B cell (primary cell): Measurements from ENCODE around the gene TTLL11. TPM values are rescaled to one million over a fixed set of nuclear protein-coding genes. Genes with fewer than 3 reads are reported as not detected.

Experiments used
- ATAC-seq: fragments of 200-7000 bp; cut with Tn5 transposase; one replicate; pipeline ENCODE4 v1.10.0; 2021; ENCODE audit warnings: low read depth, mild to moderate bottlenecking, moderate number of reproducible peaks, moderate library complexity
- CTCF ChIA-PET: fragments of 350-600 bp; sonication (Branson Sonifier 250); formaldehyde crosslinking; loops from one replicate; lab custom pipeline; 2021; ENCODE audit warnings: antibody characterized with exemption, inconsistent platforms; lab: Charles Lee
- POLR2A ChIA-PET: fragments of 350-600 bp; sonication (Branson Sonifier 250); formaldehyde crosslinking; loops from one replicate; lab custom pipeline; 2021; ENCODE audit warnings: antibody characterized with exemption; lab: Charles Lee
- DNase-seq: peaks from one replicate; pipeline ENCODE4 v3.0.0; 2013
- H2AFZ ChIP-seq: 2 replicates; pipeline ENCODE4 v1.6.1; 2012; ENCODE audit warnings: mild to moderate bottlenecking, low read depth, low read length; ENCODE audit not compliant: insufficient read depth, poor library complexity, severe bottlenecking
- H3K27ac ChIP-seq, 2 donors: 1 replicate in 1 of 2; 2 replicates in 1 of 2; pipeline ENCODE4 v1.5.1; 2012 to 2013; ENCODE audit warnings: low read length in 2 of 2, mild to moderate bottlenecking in 2 of 2, moderate library complexity in 1 of 2
- H3K27me3 ChIP-seq, 4 experiments: fragments of 200-600 bp in 1 of 4; sonication (generic) in 1 of 4; replicated peaks in 1 of 4; 1 replicate in 2 of 4; 2 replicates in 2 of 4; pipeline versions ENCODE4 v1.6.1 to v1.7.0; 2013 to 2016; ENCODE audit warnings: low read length in 3 of 4, mild to moderate bottlenecking in 2 of 4, mixed read lengths in 1 of 4, moderate library complexity in 1 of 4; ENCODE audit not compliant: insufficient read depth in 4 of 4, control insufficient read depth in 3 of 4; ENCODE audit errors: control extremely low read depth in 1 of 4
- H3K36me3 ChIP-seq, 2 experiments: replicated peaks in 1 of 2; 1 replicate in 1 of 2; 2 replicates in 1 of 2; pipeline versions ENCODE4 v1.6.1 to v1.7.1; 2013; ENCODE audit warnings: low read length in 1 of 2; ENCODE audit not compliant: insufficient read depth in 2 of 2, control insufficient read depth in 1 of 2; ENCODE audit errors: control extremely low read depth in 1 of 2, extremely low read depth in 1 of 2
- H3K4me1 ChIP-seq, 2 donors: fragments of 200-600 bp in 1 of 2; sonication (generic) in 1 of 2; 1 replicate in 1 of 2; 2 replicates in 1 of 2; pipeline versions ENCODE4 v1.5.1 to v1.6.1; 2013 to 2017; ENCODE audit warnings: low read length in 2 of 2; ENCODE audit not compliant: control insufficient read depth in 2 of 2, insufficient read depth in 2 of 2
- H3K4me2 ChIP-seq: replicated peaks from 2 replicates; pipeline ENCODE3; 2012; ENCODE audit warnings: mild to moderate bottlenecking, low read depth, low read length; ENCODE audit not compliant: poor library complexity, severe bottlenecking
- H3K4me3 ChIP-seq, 5 experiments: fragments of 200-600 bp in 1 of 5; sonication (generic) in 1 of 5; 1 replicate in 3 of 5; 2 replicates in 2 of 5; pipeline versions ENCODE4 v1.5.1 to v1.7.0; 2011 to 2016; ENCODE audit warnings: low read length in 4 of 5, mild to moderate bottlenecking in 4 of 5, low read depth in 2 of 5, control low read depth in 1 of 5, moderate library complexity in 1 of 5; ENCODE audit not compliant: insufficient read depth in 1 of 5; ENCODE audit errors: control extremely low read depth in 1 of 5, extremely low read depth in 1 of 5
- H3K79me2 ChIP-seq: fragments of 200-600 bp; sonication (generic); one replicate; pipeline ENCODE4 v1.6.0; 2016; ENCODE audit warnings: low read length; ENCODE audit not compliant: control insufficient read depth, insufficient read depth
- H3K9ac ChIP-seq: fragments of 200-600 bp; sonication (generic); 2 replicates; pipeline ENCODE4 v1.6.1; 2017; ENCODE audit warnings: mild to moderate bottlenecking, low read length, moderate library complexity
- H3K9me3 ChIP-seq, 3 donors: one replicate each; pipeline versions ENCODE4 v1.6.1 to v1.7.1; 2013; ENCODE audit warnings: low read length in 2 of 3; ENCODE audit not compliant: control insufficient read depth in 2 of 3, insufficient read depth in 1 of 3; ENCODE audit errors: control extremely low read depth in 1 of 3
- H4K20me1 ChIP-seq: 2 replicates; pipeline ENCODE4 v1.6.0; 2012; ENCODE audit warnings: mild to moderate bottlenecking, low read length; ENCODE audit not compliant: insufficient read depth, control insufficient read depth, poor library complexity, severe bottlenecking
- H3K27ac Mint-ChIP-seq: one replicate; pipeline ENCODE4 v1.8.0; 2021; ENCODE audit warnings: mixed read lengths
- H3K27me3 Mint-ChIP-seq: one replicate; pipeline ENCODE4 v1.8.0; 2021; ENCODE audit warnings: mixed read lengths
- H3K4me1 Mint-ChIP-seq: one replicate; pipeline ENCODE4 v1.8.0; 2021; ENCODE audit warnings: mixed read lengths
- H3K4me3 Mint-ChIP-seq: one replicate; pipeline ENCODE4 v1.8.0; 2021; ENCODE audit warnings: mixed read lengths
- H3K9me3 Mint-ChIP-seq: one replicate; pipeline ENCODE4 v1.8.0; 2022; ENCODE audit warnings: mixed read lengths; ENCODE audit not compliant: insufficient read depth
- EZH2 ChIP-seq: IDR thresholded peaks from 2 replicates; pipeline ENCODE4 v1.6.1; 2012; ENCODE audit warnings: borderline replicate concordance, low read depth, mild to moderate bottlenecking, moderate library complexity, low read length; ENCODE audit not compliant: insufficient read depth, poor library complexity, severe bottlenecking
- WGBS: methylation state at CpG from one replicate; pipeline ENCODE4 v1.1.5; 2013; ENCODE audit warnings: missing lambda C conversion rate; ENCODE audit not compliant: insufficient coverage; 5-methylcytosine and 5-hydroxymethylcytosine counted together
- intact Hi-C: fragments of 100-400 bp; cut with micrococcal nuclease; formaldehyde crosslinking; loops from one replicate; pipeline ENCODE4 v1.10.0; 2022
- polyA plus RNA-seq: library from polyadenylated mRNA; depleted of rRNA; stranded (reverse); fragments of >200 nt; gene quantifications from 2 replicates; pipeline ENCODE4 v1.2.3, GENCODE V29; 2012
- total RNA-seq, 2 donors: library from RNA; stranded (reverse); fragments of 120-200 nt in 1 of 2; gene quantifications; 1 replicate in 1 of 2; 2 replicates in 1 of 2; pipeline versions ENCODE4 v1.2.3 to v1.2.4, GENCODE V29; 2013 to 2022
- TF ChIP-seq, protein P1 (sequence below): fragments of 200-600 bp; IDR thresholded peaks from one replicate; pipeline ENCODE4 v1.8.0; 2022; ENCODE audit warnings: antibody characterized with exemption, mild to moderate bottlenecking

Gene TTLL11
- total and polyA plus RNA-seq, 2 donors (not counting 1 experiment from before 2014, with no cell fraction given) = 3.6 to 3.8 TPM

- Histone ChIP-seq H3K4me3 (no peak overlapping the region), H4K20me1 (no peaks in the 10 kb centered on the region), H3K27me3 (no peaks in the 10 kb centered on the region), H2AFZ (no peak overlapping the region), H3K36me3 (no peaks in the 10 kb centered on the region), H3K27ac (no peak overlapping the region), H3K4me1 (no peaks in the 10 kb centered on the region), H3K9ac (no peak overlapping the region), H3K4me2 (no peak overlapping the region), H3K9me3 (peaks cover 4 to 7% (median 5%) of the 10 kb centered on the region in 3 donors), H3K79me2 (no peaks in the 10 kb centered on the region)
- H3K27ac Mint-ChIP-seq = no peak overlapping the region
- DNase-seq = no peak
- TF ChIP-seq, protein P1, sequence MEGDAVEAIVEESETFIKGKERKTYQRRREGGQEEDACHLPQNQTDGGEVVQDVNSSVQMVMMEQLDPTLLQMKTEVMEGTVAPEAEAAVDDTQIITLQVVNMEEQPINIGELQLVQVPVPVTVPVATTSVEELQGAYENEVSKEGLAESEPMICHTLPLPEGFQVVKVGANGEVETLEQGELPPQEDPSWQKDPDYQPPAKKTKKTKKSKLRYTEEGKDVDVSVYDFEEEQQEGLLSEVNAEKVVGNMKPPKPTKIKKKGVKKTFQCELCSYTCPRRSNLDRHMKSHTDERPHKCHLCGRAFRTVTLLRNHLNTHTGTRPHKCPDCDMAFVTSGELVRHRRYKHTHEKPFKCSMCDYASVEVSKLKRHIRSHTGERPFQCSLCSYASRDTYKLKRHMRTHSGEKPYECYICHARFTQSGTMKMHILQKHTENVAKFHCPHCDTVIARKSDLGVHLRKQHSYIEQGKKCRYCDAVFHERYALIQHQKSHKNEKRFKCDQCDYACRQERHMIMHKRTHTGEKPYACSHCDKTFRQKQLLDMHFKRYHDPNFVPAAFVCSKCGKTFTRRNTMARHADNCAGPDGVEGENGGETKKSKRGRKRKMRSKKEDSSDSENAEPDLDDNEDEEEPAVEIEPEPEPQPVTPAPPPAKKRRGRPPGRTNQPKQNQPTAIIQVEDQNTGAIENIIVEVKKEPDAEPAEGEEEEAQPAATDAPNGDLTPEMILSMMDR = no peak
- no peak for TF ChIP-seq EZH2
- intact Hi-C loops = no loop called here
- H3K9me3 Mint-ChIP-seq = peaks cover 8% of the 10 kb centered on the region
- no peak overlapping the region for H3K4me3 Mint-ChIP-seq
- WGBS = 92% methylated on average over 1 of the region's 1 CpG
- POLR2A ChIA-PET = no interaction called here
- peaks cover 3% of the 10 kb centered on the region for H3K4me1 Mint-ChIP-seq
- H3K27me3 Mint-ChIP-seq = no peaks in the 10 kb centered on the region
- CTCF ChIA-PET = no interaction called here
- no peak for ATAC-seq
Measured at GRCh38 chr9:121979736-121980135, 113.4 kb downstream of the TTLL11 start.

DNA sequence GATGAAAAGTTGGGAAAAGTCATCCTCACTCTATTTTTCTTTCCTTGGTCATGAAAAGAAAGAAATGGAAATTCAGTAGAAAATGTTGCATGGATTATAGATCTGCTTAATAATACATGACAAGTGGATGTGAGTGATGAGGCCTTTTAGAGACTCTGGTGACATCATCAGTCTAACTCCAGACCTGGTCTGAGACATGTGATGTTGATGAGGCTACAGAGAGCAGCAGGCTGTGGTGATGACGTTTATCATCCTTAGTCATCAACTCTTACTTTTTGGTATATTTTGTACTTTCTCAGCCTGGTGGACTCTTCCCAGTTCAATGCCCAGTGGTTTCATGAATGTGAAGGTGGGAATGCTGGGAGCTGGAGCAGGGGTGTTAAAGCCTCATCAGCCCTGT, 116.4 kb downstream of the TTLL11 start:
- H3K36me3 ChIP-seq = no peaks in the 10 kb centered on the region
- Mint-ChIP-seq H3K4me1 (peaks cover 23% of the 10 kb centered on the region), H3K4me3 (no peak overlapping the region), H3K9me3 (peaks cover 7% of the 10 kb centered on the region), H3K27ac (no peak overlapping the region), H3K27me3 (no peaks in the 10 kb centered on the region)
- no peak overlapping the region for H3K9ac ChIP-seq
- H4K20me1 ChIP-seq = no peaks in the 10 kb centered on the region
- ChIA-PET CTCF (interaction anchor here (0.6 to 1.9 kb wide), 5 partner anchors 13 to 382 kb away, joined by 3 to 6 read pairs (median 4); no protein-coding TSS in a partner anchor), POLR2A (no interaction called here)
- no CpG with 5 or more reads among the region's 1 CpG for WGBS
- intact Hi-C loops = no loop called here
- no peak overlapping the region for H3K4me2 ChIP-seq
- no peak for TF ChIP-seq EZH2
- TF ChIP-seq, protein P1 = no peak
- ATAC-seq (no peak), DNase-seq (no peak)
- H3K9me3 ChIP-seq = peaks cover 2 to 7% (median 5%) of the 10 kb centered on the region in 3 donors
- H3K27ac ChIP-seq = no peak overlapping the region
- H3K79me2 ChIP-seq = no peaks in the 10 kb centered on the region
- no peaks in the 10 kb centered on the region for H3K27me3 ChIP-seq
- H3K4me3 ChIP-seq = no peak overlapping the region
- peaks cover 0 to 13% of the 10 kb centered on the region in 2 donors for H3K4me1 ChIP-seq
- no peak overlapping the region for H2AFZ ChIP-seq
